ENCODE measurements around the gene VASP. TPM values are rescaled to one million over a fixed set of nuclear protein-coding genes. Genes with fewer than 3 reads are reported as not detected.

VASP gene
- 58.6 and 60.5 TPM in 2 replicates for total RNA-seq

GRCh38 chr19:45506989-45507871, at the start of gene VASP:
Gene VASP (plus strand): TSS chr19:45507479. CDS start chr19:45507772, 293 bp downstream.

GRCh38 chr19:45467456-45468158, 39.7 kb upstream of the VASP start, which contains the start of gene FOSB:
Gene FOSB (plus strand): TSS chr19:45467996. CDS start chr19:45468587, 591 bp downstream.

GRCh38 chr19:45498411-45499195, 8.7 kb upstream of the VASP start, which contains the start of gene PPM1N:
Gene PPM1N (plus strand): TSS chr19:45498443. CDS start chr19:45498473, 30 bp downstream.

Other genes with a start within 250 kb of the VASP start
- gene CKM, start 184.6 kb upstream of the VASP start, total RNA-seq: not detected in 2 replicates
- gene KLC3, start 166.7 kb upstream of the VASP start, total RNA-seq: under 0.01 TPM in 2 replicates
- 18.0 and 28.1 TPM in 2 replicates for gene ERCC2, start 136.9 kb upstream of the VASP start, total RNA-seq
- gene PPP1R13L, start 102.4 kb upstream of the VASP start, total RNA-seq: 1.5 and 2.2 TPM in 2 replicates
- 2.9 and 4.3 TPM in 2 replicates for gene POLR1G, start 100.8 kb upstream of the VASP start, total RNA-seq
- 78.7 and 79.7 TPM in 2 replicates for gene ERCC1, start 83.6 kb upstream of the VASP start, total RNA-seq
- 0.73 and 3.3 TPM in 2 replicates for gene FOSB, start 39.5 kb upstream of the VASP start, total RNA-seq
- 12.9 and 14.0 TPM in 2 replicates for gene RTN2, start 10.4 kb upstream of the VASP start, total RNA-seq
- gene PPM1N, start 9.0 kb upstream of the VASP start, total RNA-seq: 3.3 and 4.1 TPM in 2 replicates
- gene OPA3, start 77.3 kb downstream of the VASP start, total RNA-seq: 5.5 and 6.5 TPM in 2 replicates
- gene GPR4, start 94.7 kb downstream of the VASP start, total RNA-seq: 0.17 and 0.73 TPM in 2 replicates
- gene EML2, start 131.9 kb downstream of the VASP start, total RNA-seq: 38.3 and 63.5 TPM in 2 replicates
- 0.29 TPM in 1 of 2 replicates, not detected in the other for gene GIPR, start 160.7 kb downstream of the VASP start, total RNA-seq
- gene SNRPD2, start 184.5 kb downstream of the VASP start, total RNA-seq: 228 and 382 TPM in 2 replicates
- gene QPCTL, start 185.2 kb downstream of the VASP start, total RNA-seq: 9.6 and 11.1 TPM in 2 replicates
- 5.2 and 9.1 TPM in 2 replicates for gene FBXO46, start 223.4 kb downstream of the VASP start, total RNA-seq
- gene MEIOSIN, start 226.0 kb downstream of the VASP start, total RNA-seq: not detected in 2 replicates

All from smooth muscle cell of trachea (primary cell).